ENCODE results near the gene ZNF266. TPM values are rescaled to one million over a fixed set of nuclear protein-coding genes. Genes with fewer than 3 reads are reported as not detected.
A peak's percentile ranks its signal among the peaks of the same experiment; 100 is the strongest.

The ZNF266 gene
- total RNA-seq (2014; rRNA removed; shearing (Covaris generic); ENCODE audit: low replicate concordance) = 5.4 and 6.9 TPM in 2 replicates

DNA sequence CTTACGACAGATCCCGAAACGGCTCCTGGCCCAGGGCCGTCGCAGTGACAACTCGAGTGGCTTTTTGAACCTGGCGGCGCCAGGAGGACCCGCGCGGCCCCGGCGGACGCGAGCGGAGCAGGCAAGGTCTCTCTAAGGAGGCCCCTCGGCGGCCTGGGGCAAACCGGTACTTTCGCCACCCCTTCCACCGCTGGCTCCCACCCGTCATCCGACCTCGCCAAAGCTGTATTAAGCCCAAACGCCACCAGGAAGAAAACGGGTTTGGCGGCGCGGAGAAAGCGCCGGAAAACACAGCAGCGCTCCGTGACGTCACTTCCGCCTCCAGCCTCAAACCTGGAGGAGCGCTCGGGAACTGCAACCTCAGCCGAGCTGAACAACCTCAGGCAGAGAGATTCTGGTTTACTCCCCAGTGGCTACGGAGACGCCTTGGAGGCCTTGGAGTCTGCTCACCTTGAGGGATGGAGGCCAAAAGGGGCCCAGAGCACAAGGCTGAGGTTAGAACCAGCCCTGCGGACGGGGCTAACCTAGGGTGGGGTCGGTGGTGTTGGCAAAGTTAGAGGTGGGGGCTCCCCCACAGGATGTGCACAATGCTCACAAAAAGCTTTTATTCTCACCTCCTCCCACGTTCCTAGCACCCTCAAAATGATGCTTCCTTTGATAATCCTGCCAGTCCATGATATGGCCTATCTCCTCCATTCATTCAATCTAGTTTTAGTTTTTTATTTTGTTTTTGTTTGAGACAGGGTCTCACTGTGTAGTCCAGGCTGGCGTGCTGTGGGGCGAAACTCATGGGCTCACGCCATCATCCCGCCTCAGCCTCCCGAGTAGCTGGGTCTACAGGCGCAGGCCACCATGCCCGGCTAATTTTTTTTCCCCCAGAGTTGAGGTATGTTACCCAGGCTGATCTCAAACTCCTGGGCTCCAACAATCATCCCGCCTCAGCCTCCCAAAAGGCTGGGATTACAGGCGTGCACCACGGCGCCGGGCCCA is at the start of gene ZNF266:
ZNF266 (minus strand) TSS at position 295 of the 990 bp plus-strand sequence. CDS start 15,484 bp downstream, outside the sequence.
- in situ Hi-C loops (cut with HindIII; ENCODE audit: low pct_unique_long_range_greater_than_20kb, low sequenced_read_pairs) = no loop called here
- peak; percentile 81 for DNase-seq (ENCODE audit: low read depth)

DNA sequence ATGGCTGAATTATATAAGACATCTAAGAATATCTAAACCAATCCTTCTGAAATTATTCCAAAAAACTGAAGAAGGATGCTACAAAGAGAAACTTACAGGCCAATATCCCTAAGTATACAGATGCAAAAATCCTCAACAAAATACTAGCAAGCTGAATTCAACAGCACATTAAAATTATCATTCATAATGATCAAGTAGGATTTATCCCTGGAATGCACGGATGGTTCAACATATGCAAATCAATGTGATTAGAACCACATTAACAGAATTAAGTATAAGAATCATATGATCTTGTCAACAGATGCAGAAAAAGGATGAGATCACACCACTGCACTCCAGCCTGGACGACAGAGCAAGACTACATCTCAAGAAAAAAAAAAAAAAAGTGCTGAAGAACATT is 49.8 kb upstream of the ZNF266 start:
- no peak for DNase-seq (ENCODE audit: low read depth)
- in situ Hi-C loops (cut with HindIII; ENCODE audit: low pct_unique_long_range_greater_than_20kb, low sequenced_read_pairs) = no loop called here

DNA sequence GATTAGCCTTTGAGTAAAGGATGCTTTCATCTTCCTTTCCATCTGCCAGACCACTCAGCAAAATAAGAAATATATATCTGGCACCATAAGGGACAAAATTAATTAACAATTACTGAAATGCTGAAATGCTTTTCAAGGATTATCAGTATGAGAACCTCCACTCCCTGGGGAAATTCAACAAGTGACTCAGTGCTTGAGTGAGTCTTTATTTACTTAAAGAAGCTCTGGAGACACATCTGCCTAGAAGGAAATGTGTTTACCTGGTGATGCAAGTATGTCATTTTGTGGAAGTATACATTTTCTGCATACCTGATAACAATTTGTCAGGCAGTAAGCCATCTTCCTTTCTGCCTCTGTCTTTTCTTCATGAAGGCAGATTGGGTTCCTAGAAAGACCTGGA is 39.6 kb upstream of the ZNF266 start:
- DNase-seq (ENCODE audit: low read depth) = no peak
- in situ Hi-C loops (cut with HindIII; ENCODE audit: low pct_unique_long_range_greater_than_20kb, low sequenced_read_pairs) = no loop called here

DNA sequence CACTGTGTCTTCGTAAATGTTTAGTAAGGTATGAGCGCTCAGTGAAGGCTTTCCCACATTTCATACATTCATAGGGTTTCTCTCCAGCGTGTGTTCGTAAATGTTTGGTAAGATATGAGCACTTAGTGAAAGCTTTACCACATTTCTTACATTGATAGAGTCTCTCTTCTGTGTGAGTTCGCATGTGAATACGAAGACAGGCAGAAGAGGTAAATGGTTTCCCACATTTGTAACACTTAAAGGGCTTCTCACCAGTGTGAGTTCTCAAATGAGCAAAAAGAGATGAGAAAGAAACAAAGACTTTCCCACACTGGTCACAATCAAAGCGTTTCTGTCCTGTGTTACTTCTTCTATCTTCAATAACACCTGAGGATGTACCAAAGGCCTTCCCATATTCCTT is 31.8 kb upstream of the ZNF266 start:
- DNase-seq (ENCODE audit: low read depth) = no peak
- in situ Hi-C loops (cut with HindIII; ENCODE audit: low pct_unique_long_range_greater_than_20kb, low sequenced_read_pairs) = no loop called here

DNA sequence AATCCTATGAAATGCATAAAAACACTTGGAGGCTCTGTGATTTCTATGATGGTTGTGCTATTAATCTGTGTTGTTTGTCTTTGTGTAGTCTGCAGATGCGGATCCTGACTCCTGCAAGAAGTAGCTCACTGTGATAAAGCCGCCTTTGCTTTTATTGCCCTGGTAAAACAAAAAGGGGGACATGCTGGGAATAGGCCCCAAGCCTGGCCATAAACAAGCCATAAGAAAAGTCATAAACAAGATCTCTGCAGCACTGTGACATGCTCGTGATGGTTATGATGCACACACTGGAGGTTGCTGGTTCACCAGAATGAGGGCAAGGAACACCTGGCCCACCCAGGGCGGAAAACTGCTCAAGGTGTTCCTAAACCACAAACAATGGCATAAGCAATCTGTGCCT is 26.6 kb upstream of the ZNF266 start:
- in situ Hi-C loops (cut with HindIII; ENCODE audit: low pct_unique_long_range_greater_than_20kb, low sequenced_read_pairs) = no loop called here
- DNase-seq (ENCODE audit: low read depth) = no peak

DNA sequence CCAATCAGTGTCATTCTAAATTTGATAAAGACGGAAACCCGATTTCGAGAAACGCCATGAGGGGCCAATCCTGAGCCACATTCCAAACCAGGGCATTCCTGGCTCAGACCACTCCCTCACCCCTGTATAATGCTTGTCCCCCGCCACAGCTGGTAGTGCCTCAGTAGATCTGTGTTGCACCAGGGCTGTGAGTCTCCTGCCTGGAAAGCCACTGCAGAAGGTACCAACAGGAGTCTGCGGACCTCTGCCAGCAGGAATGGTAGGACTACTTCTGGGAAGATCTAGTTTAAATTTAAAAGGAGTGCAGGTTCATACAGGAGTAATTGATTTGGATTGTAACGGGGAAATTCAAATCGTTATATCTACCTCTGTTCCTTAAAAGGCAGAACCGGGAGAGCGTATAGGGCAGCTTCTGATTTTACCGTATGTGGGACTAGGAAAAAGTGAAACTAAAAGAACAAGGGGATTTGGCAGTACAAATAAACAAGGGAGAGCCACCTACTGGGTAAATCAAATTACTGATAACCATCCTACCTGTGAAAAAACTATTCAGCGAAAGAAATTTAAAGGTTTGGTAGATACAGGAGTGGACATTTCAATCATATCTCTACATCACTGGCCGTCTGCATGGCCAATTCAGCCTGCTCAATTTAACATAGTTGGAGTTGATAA is 20.8 kb upstream of the ZNF266 start:
- no peak for DNase-seq (ENCODE audit: low read depth)

DNA sequence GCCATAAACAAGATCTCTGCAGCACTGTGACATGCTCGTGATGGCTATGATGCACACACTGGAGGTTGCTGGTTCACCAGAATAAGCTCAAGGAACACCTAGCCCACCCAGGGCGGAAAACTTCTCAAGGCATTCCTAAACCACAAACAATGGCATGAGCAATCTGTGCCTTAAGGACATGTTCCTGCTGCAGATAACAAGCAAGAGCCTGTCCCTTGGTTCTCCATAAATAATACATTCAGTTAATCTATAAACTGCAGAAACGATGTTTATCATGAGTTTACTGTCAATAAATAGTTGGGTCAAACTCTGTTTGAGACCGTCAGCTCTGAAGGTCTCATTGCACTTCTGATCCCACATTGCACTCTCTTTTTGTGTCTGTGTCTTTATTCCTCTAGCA is 18.6 kb upstream of the ZNF266 start:
- DNase-seq (ENCODE audit: low read depth) = no peak
- in situ Hi-C loops (cut with HindIII; ENCODE audit: low pct_unique_long_range_greater_than_20kb, low sequenced_read_pairs) = no loop called here

More for the DNA sequence above, 20.8 kb upstream of the ZNF266 start:
- in situ Hi-C loops (cut with HindIII; ENCODE audit: low pct_unique_long_range_greater_than_20kb, low sequenced_read_pairs) = no loop called here

DNA sequence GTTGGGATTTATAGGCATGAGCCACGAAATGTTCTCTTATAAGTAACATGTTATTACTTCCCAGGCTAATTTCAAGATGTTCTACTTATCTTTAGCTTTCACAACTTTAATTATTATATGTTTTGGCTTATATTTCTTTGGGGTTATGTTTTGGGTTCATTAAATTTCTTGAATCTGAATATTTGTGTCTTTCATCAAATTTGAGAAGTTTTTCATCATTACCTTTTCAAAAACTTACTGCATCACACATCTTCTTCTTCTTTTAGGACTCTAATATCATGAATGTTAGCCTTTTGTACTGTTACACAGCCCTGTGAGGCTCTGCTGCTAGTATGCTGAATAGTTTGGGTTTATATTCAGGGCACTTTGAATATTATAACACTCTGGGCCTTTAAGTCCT is 9.7 kb upstream of the ZNF266 start:
- in situ Hi-C loops (cut with HindIII; ENCODE audit: low pct_unique_long_range_greater_than_20kb, low sequenced_read_pairs) = no loop called here
- no peak for DNase-seq (ENCODE audit: low read depth)

DNA sequence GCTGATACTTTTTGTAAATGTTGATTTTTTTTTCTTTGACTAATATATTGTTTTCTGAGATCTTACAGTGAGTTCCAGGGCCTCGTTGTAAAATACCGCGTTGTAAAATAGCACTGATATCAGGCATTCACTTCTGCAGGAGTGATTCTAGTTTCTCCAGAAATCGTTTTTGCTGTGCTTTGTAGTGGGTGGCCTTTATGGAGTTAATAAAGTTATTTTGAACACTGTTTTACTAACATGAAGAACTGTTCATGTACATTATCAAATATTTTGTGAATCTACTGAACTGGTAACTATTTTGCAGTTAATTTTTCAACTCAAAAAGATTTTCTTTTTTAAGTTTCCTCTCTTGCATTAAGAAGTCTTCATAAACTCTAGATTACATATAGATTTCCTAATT is 985 bp upstream of the ZNF266 start:
- DNase-seq (ENCODE audit: low read depth) = no peak
- in situ Hi-C loops (cut with HindIII; ENCODE audit: low pct_unique_long_range_greater_than_20kb, low sequenced_read_pairs) = no loop called here

DNA sequence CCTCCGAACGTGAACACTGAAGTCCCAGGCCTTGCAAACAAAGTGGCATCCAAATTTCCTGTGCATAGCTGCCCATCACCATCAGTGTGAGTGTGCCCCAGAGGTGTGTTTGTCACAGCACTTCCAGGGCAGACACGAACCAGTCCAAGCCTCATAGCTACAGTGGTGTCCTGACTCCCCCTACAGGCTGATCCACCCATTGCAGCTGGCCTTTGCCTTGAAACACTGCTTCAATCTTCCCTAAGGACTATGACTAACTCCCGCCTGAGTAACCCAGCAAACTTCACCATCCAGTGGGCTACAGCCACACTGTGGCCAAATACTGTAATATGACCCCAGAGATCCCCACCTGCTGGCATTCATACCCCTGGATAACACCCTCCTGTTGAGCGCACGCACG is 3.9 kb downstream of the ZNF266 start:
- no peak for DNase-seq (ENCODE audit: low read depth)

DNA sequence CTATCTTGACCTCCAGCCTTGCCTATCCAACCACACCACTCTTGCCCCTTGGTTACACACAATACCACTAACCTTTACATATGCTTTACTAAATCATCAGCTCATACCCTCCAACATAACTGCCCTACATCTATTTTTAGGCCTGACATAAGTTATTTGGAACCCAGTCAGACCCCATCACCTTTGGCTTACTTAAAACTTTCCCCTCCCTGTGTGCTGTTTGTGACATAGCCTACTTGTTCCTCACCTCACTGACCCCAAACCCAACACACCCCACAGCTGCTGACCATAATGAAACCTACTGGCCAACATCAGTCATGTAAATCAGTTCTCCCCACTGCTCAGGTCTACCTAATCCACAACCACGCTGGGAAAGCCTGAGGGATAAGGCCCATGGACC is 4.9 kb downstream of the ZNF266 start:
- in situ Hi-C loops (cut with HindIII; ENCODE audit: low pct_unique_long_range_greater_than_20kb, low sequenced_read_pairs) = no loop called here
- DNase-seq (ENCODE audit: low read depth) = no peak

More for the DNA sequence above, 3.9 kb downstream of the ZNF266 start:
- in situ Hi-C loops (cut with HindIII; ENCODE audit: low pct_unique_long_range_greater_than_20kb, low sequenced_read_pairs) = no loop called here

DNA sequence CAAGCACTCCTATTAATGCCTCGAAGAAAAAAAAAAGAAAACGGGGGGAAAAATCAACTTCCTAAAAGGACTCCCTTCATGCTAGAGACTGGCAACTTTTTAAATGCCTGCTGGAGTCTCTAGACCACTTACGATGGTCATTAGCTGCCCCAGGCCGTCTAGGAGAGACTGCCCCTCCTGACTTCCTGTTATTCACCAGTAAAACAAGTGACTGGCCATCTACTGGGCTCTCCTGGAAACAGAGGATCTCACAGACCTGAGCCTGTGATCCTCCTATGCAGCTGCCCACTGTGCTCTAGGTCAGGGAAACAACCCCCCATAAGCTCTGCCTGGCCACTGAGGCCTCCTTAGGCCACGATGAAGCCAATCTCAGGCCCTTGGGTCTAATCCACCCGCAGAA is 7.4 kb downstream of the ZNF266 start:
- in situ Hi-C loops (cut with HindIII; ENCODE audit: low pct_unique_long_range_greater_than_20kb, low sequenced_read_pairs) = no loop called here
- no peak for DNase-seq (ENCODE audit: low read depth)

DNA sequence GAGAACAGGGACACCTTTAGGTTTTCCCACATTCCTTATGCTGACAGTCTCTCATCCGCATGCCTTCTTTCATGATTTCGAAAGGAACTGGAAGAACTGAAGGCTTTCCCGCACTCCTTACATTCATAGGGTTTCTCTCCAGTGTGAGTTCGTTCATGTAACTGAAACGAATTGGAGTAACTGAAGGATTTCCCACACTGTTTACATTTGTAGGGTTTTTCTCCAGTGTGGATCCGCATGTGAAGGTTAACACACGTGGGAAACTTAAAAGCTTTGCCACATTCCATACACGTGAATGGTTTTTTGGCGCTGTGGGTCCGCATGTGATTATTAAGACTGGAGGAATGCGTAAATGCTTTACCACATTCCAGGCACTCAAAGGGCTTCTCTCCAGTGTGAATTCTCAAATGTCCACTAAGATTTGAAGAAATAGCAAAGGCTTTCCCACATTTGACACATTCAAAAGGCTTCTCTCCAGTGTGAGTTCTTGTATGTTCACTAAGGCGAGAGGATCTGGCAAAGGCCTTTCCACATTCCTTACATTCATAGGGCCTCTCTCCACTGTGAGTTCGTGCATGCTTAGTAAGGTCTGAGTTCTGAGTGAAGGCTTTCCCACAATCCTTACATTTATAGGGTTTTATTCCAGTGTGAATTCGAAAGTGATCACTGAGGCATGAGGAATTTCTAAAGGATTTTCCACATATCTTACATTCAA is 22.0 kb downstream of the ZNF266 start:
- no peak for DNase-seq (ENCODE audit: low read depth)
- in situ Hi-C loops (cut with HindIII; ENCODE audit: low pct_unique_long_range_greater_than_20kb, low sequenced_read_pairs) = no loop called here

DNA sequence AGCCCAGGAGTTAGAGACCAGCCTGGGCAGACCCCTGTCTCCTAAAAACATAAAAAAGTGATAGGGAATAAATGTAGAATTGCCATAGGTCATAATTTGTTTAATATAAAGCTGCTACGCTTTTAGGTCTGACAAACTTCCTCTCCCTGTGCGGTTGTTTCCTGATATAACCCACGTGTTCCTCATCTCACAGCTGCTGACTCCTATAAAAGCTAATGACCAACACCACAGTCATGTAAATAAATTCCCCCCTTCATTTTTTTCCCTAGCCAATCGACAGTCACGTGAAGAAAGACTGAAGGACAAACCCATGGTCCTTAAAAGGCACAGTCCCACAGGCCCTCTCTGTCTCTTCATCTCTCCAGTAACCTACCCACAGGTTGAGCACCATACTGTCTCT is 27.5 kb downstream of the ZNF266 start:
- in situ Hi-C loops (cut with HindIII; ENCODE audit: low pct_unique_long_range_greater_than_20kb, low sequenced_read_pairs) = no loop called here
- no peak for DNase-seq (ENCODE audit: low read depth)

DNA sequence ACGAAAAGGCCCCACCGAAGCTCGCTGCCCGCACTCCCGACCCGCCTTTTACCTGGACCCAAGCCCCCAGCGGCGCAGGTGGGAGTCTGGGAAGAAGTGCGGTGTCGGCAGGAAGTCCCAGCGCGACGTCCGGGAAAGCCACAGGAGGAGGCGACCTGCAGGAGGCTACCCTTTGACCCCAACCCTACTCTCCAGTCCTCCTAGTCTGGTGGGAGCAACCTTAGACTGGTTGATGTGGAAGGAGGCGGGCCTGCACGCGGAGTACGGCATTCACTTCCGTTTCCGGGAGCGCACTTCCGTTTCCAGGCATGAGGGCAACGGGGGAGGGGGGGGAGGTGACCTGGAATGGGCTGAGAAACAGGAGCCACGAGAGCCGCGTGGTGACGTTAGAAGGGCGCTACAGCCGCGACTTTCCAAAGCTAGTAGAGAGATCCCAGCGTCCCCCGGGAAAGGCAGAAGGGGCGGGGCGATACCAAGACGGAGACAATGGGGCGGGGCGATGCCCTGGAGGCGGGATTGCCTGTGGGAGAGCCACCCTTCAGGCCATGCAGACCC is 28.5 kb downstream of the ZNF266 start:
- in situ Hi-C loops (cut with HindIII; ENCODE audit: low pct_unique_long_range_greater_than_20kb, low sequenced_read_pairs) = no loop called here
- peak; percentile 85 for DNase-seq (ENCODE audit: low read depth)

DNA sequence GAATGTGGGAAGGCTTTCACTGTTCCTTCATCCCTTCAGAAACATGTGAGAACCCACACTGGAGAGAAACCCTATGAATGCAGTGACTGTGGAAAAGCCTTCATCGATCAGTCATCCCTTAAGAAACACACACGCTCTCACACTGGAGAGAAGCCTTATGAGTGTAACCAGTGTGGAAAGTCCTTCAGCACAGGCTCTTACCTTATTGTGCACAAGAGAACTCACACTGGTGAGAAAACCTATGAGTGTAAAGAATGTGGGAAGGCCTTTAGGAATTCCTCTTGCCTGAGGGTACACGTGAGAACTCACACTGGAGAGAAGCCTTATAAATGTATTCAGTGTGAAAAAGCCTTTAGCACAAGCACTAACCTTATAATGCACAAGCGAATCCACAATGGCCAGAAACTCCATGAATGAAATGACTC is 54.0 kb downstream of the ZNF266 start:
- peak; percentile 10 for DNase-seq (ENCODE audit: low read depth)
- in situ Hi-C loops (cut with HindIII; ENCODE audit: low pct_unique_long_range_greater_than_20kb, low sequenced_read_pairs) = no loop called here

DNA sequence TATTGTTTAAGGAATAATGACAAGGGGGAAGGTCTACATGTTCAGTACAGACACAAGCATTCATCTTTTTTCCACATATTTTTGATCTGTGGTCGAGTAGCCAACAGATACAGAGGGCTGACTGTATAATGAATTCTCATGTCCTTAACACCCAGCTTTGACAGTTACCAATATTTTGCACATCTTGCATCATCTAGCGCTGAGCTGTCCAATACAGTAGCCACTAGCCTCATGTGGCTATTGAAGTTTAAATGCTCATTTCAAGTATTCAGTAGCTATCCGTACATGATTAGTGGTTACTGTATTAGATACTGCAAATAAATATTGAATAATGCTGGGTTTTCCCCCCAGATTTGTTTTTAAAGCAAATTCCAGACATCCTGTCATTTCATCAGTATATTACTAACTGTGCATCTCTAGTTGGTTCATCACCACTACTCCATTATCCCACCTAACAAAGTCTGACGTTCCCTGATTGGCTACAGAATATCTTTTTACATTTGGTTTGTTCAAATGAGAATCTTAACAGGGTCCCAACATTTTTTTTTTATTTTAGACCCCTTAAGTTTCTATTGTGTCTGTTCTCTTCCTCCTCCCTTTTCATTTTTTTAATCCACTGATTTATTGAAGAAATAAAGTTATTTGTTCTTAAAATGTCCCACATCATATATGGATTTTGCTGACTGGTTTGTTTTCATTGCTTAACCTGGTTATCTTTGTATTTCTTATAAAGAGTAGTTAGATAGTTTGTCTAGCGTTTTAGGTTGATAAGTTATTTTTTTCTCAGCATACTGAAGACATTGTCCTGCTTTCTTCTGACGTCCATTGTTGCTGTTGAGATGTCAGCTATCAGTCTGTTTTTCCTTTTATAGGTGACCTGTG is 64.4 kb downstream of the ZNF266 start:
- in situ Hi-C loops (cut with HindIII; ENCODE audit: low pct_unique_long_range_greater_than_20kb, low sequenced_read_pairs) = no loop called here
- no peak for DNase-seq (ENCODE audit: low read depth)

DNA sequence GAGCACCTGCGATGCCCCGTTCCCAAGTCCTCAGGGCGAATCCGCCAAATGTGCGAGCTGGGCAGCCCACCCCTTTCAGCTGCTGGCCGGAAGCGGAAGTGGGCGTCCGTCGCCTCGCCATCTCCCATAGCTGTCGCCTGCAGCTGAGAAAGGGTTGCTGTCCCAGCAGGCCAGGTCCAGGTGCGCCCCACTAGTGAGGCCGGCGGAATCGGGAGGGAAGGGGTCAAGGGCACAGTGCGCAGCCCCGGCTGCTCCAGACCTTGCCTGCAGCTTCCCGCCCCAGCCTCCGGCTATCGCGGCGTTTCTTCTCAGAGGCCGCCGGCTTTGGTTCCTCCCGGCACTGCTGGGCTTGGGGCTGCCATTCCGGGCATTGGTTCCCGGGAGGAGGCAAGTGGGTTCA is 72.5 kb downstream of the ZNF266 start, which contains the start of gene ZNF177:
ZNF177 (plus strand) TSS at position 109 of the 400 bp plus-strand sequence. CDS start 15,299 bp downstream, outside the sequence.
- in situ Hi-C loops (cut with HindIII; ENCODE audit: low pct_unique_long_range_greater_than_20kb, low sequenced_read_pairs) = no loop called here
- no peak for DNase-seq (ENCODE audit: low read depth)

Data from Caki2 (cell line).